OCI-LY1 (cell line): ENCODE measurements around the gene LIF.

Experiments
- H2AFZ ChIP-seq: fragments of 200-600 bp; sonication (generic), shearing (Covaris generic); 2 replicates; pipeline ENCODE4 v1.6.0; 2014; ENCODE audit warnings: antibody characterized with exemption, mild to moderate bottlenecking, low read length
- H3F3A ChIP-seq: fragments of 200-600 bp; sonication (generic), shearing (Covaris generic); 2 replicates; pipeline ENCODE4 v1.6.0; 2014; ENCODE audit warnings: mild to moderate bottlenecking, antibody characterized with exemption, low read length, moderate library complexity; ENCODE audit not compliant: insufficient read depth
- H3K27ac ChIP-seq: fragments of 200-600 bp; sonication (generic); 2 replicates; pipeline ENCODE4 v1.5.1; 2014; ENCODE audit warnings: low read length, mixed run types, mild to moderate bottlenecking, low read depth; ENCODE audit not compliant: poor library complexity, severe bottlenecking
- H3K27me3 ChIP-seq: fragments of 200-600 bp; sonication (generic); 2 replicates; pipeline ENCODE4 v1.6.0; 2014; ENCODE audit warnings: antibody characterized with exemption, mild to moderate bottlenecking, low read length, moderate library complexity; ENCODE audit not compliant: insufficient read depth
- H3K36me3 ChIP-seq: fragments of 200-600 bp; sonication (generic); 2 replicates; pipeline ENCODE4 v1.6.1; 2014; ENCODE audit warnings: mild to moderate bottlenecking, antibody characterized with exemption, low read length, moderate library complexity, mixed read lengths; ENCODE audit not compliant: insufficient read depth
- H3K4me1 ChIP-seq: fragments of 200-600 bp; sonication (generic); 2 replicates; pipeline ENCODE4 v1.5.1; 2014; ENCODE audit warnings: mild to moderate bottlenecking, low read length, moderate library complexity; ENCODE audit not compliant: insufficient read depth, severe bottlenecking
- H3K4me2 ChIP-seq: fragments of 200-600 bp; sonication (generic), shearing (Covaris generic); 2 replicates; pipeline ENCODE4 v1.6.1; 2014; ENCODE audit warnings: low read length
- H3K4me3 ChIP-seq: fragments of 200-600 bp; sonication (generic); 2 replicates; pipeline ENCODE4 v1.5.1; 2014; ENCODE audit warnings: low read length, low read depth, mild to moderate bottlenecking, mixed read lengths; ENCODE audit not compliant: poor library complexity, severe bottlenecking
- H3K79me2 ChIP-seq: fragments of 200-600 bp; shearing (Covaris generic); 2 replicates; pipeline ENCODE4 v1.6.1; 2016; ENCODE audit warnings: mixed run types, low read length, mixed read lengths; ENCODE audit not compliant: insufficient read depth
- H3K9ac ChIP-seq: fragments of 200-600 bp; sonication (generic), shearing (Covaris generic); 2 replicates; pipeline ENCODE4 v1.6.1; 2014; ENCODE audit warnings: mild to moderate bottlenecking, low read length, mixed read lengths
- H3K9me2 ChIP-seq: fragments of 200-600 bp; sonication (generic), shearing (Covaris generic); 2 replicates; pipeline ENCODE4 v1.6.1; 2014; ENCODE audit warnings: low read depth, mild to moderate bottlenecking, low read length, mixed read lengths
- H3K9me3 ChIP-seq: fragments of 200-600 bp; shearing (Covaris generic); 2 replicates; pipeline ENCODE4 v1.6.1; 2014; ENCODE audit warnings: low read length, mixed read lengths
- H4K20me1 ChIP-seq: fragments of 200-600 bp; sonication (generic), shearing (Covaris generic); 2 replicates; pipeline ENCODE4 v1.6.0; 2016; ENCODE audit warnings: mild to moderate bottlenecking, low read length; ENCODE audit not compliant: insufficient read depth
- CTCF ChIP-seq: fragments of 200-600 bp; sonication (generic), shearing (Covaris generic); IDR thresholded peaks from 2 replicates; pipeline ENCODE4 v1.5.1; 2017; ENCODE audit warnings: mild to moderate bottlenecking, antibody characterized with exemption, low read length, moderate library complexity, mixed read lengths
- EZH2 ChIP-seq: fragments of 200-600 bp; sonication (generic), shearing (Covaris generic); IDR thresholded peaks from 2 replicates; pipeline ENCODE4 v1.8.0; 2017; ENCODE audit warnings: borderline replicate concordance, mixed run types, mild to moderate bottlenecking, antibody characterized with exemption, low read length, moderate library complexity, mixed read lengths

LIF gene

GRCh38 chr22:30292069-30292970 is 45.8 kb upstream of the LIF start:
- Histone ChIP-seq H4K20me1 (no peaks in the 10 kb centered on the region), H3K9me2 (no peaks in the 10 kb centered on the region), H2AFZ (no peak overlapping the region), H3K27me3 (no peaks in the 10 kb centered on the region), H3K9ac (no peak overlapping the region), H3K27ac (no peak overlapping the region), H3K4me3 (no peak overlapping the region), H3K79me2 (no peaks in the 10 kb centered on the region), H3K4me1 (peaks cover 28% of the 10 kb centered on the region), H3K9me3 (no peaks in the 10 kb centered on the region), H3K36me3 (peaks cover 10% of the 10 kb centered on the region; the same call in 1 of the 2 replicates), H3F3A (no peaks in the 10 kb centered on the region), H3K4me2 (no peak overlapping the region)
- TF ChIP-seq EZH2 (no peak), CTCF (no peak)

GRCh38 chr22:30291058-30291892 is 44.7 kb upstream of the LIF start:
- H3K79me2 ChIP-seq = no peaks in the 10 kb centered on the region
- TF ChIP-seq CTCF (no peak), EZH2 (no peak)
- no peaks in the 10 kb centered on the region for H3K9me3 ChIP-seq
- H3K4me2 ChIP-seq = no peak overlapping the region
- H3K36me3 ChIP-seq = peaks cover 6% of the 10 kb centered on the region; the same call in 1 of the 2 replicates
- H3K9me2 ChIP-seq = no peaks in the 10 kb centered on the region
- no peak overlapping the region for H3K9ac ChIP-seq
- no peak overlapping the region for H2AFZ ChIP-seq
- no peaks in the 10 kb centered on the region for H4K20me1 ChIP-seq
- peak overlapping the region; percentile 59 for H3K27ac ChIP-seq
- H3K27me3 ChIP-seq = no peaks in the 10 kb centered on the region
- peaks cover 18% of the 10 kb centered on the region for H3K4me1 ChIP-seq
- no peaks in the 10 kb centered on the region for H3F3A ChIP-seq
- no peak overlapping the region for H3K4me3 ChIP-seq

- TF ChIP-seq EZH2 (no peak), CTCF (no peak)
- Histone ChIP-seq H3K9me2 (no peaks in the 10 kb centered on the region), H3F3A (no peaks in the 10 kb centered on the region), H3K4me1 (peaks cover 18% of the 10 kb centered on the region), H3K36me3 (peaks cover 6% of the 10 kb centered on the region; the same call in 1 of the 2 replicates), H3K9ac (no peak overlapping the region; the same call in 1 of the 2 replicates), H3K4me2 (peak overlapping the region; percentile 75; the same call in 1 of the 2 replicates), H3K4me3 (no peak overlapping the region), H2AFZ (no peak overlapping the region), H3K79me2 (no peaks in the 10 kb centered on the region), H3K27me3 (no peaks in the 10 kb centered on the region), H4K20me1 (no peaks in the 10 kb centered on the region), H3K9me3 (no peaks in the 10 kb centered on the region), H3K27ac (peak overlapping the region; percentile 59)
Observed at GRCh38 chr22:30290342-30291057, 43.9 kb upstream of the LIF start.
